Thyroid gland (tissue), 4 donors: ENCODE results near the gene SLC5A8. TPM values are rescaled to one million over a fixed set of nuclear protein-coding genes. Genes with fewer than 3 reads are reported as not detected.

Experiments used
- DNase-seq, 2 donors: peaks; one replicate each; pipeline ENCODE4 v3.0.0-alpha.2; 2019
- H3K27ac ChIP-seq, 3 donors: fragments of 200-600 bp; sonication (generic); 1 replicate in 2 of 3; 2 replicates in 1 of 3; pipeline ENCODE4 v1.5.1; 2016 to 2019; ENCODE audit warnings: mild to moderate bottlenecking in 1 of 3, moderate library complexity in 1 of 3
- H3K27me3 ChIP-seq: fragments of 200-600 bp; sonication (generic); one replicate; pipeline ENCODE4 v1.5.1; 2019
- H3K36me3 ChIP-seq, 2 donors: fragments of 200-600 bp; sonication (generic); one replicate each; pipeline ENCODE4 v1.5.1; 2016 to 2019
- H3K4me1 ChIP-seq, 2 donors: fragments of 200-600 bp; sonication (generic); one replicate each; pipeline ENCODE4 v1.5.1; 2017 to 2019
- H3K4me3 ChIP-seq, 3 donors: fragments of 200-600 bp; sonication (generic); replicated peaks in 1 of 3; 1 replicate in 2 of 3; 2 replicates in 1 of 3; pipeline ENCODE4 v1.5.1; 2016; ENCODE audit warnings: mild to moderate bottlenecking in 1 of 3
- H3K9me3 ChIP-seq: fragments of 200-600 bp; sonication (generic); one replicate; pipeline ENCODE4 v1.5.1; 2017
- CTCF ChIP-seq, 6 experiments: fragments of 200-600 bp in 3 of 6; fragments of 450-650 bp in 3 of 6; sonication (generic) in 3 of 6; IDR thresholded peaks; one replicate each; pipeline ENCODE4 v1.5.1; 2016 to 2019; ENCODE audit warnings: antibody characterized with exemption in 6 of 6, mild to moderate bottlenecking in 2 of 6, inconsistent platforms in 1 of 6, moderate library complexity in 1 of 6
- POLR2A ChIP-seq, 2 donors: fragments of 450-650 bp; IDR thresholded peaks; one replicate each; pipeline ENCODE4 v1.6.1; 2017; ENCODE audit warnings: antibody characterized with exemption in 2 of 2, mild to moderate bottlenecking in 2 of 2, moderate library complexity in 1 of 2
- WGBS, 2 donors: methylation state at CpG; one replicate each; pipeline ENCODE4 v1.1.5; 2017; 5-methylcytosine and 5-hydroxymethylcytosine counted together
- intact Hi-C: fragments of 100-400 bp; cut with DNase I; formaldehyde crosslinking; loops from one replicate; pipeline ENCODE4 v1.15.1; 2023
- total RNA-seq, 4 donors: library from RNA; depleted of rRNA; stranded (reverse); fragments of >200 nt; gene quantifications; one replicate each; pipeline ENCODE4 v1.2.3, GENCODE V29; 2016

The SLC5A8 gene
- total RNA-seq: 100 to 1,000 TPM in 1 of 4 donors, 10 to 100 TPM in 3; 51.3 to 114 (median 75.9) TPM

- DNase-seq: peak; percentile 91 to 92
- H3K9me3 ChIP-seq: no peaks in the 10 kb centered on the region
- intact Hi-C loops: no loop called here
- H3K36me3 ChIP-seq: no peaks in the 10 kb centered on the region
- H3K27ac ChIP-seq: peak within 1 kb of the TSS; percentile 60 to 96 (median 87)
- no peaks in the 10 kb centered on the region for H3K27me3 ChIP-seq
- TF ChIP-seq CTCF (IDR thresholded peaks at IDR 0.05) (no peak), POLR2A (IDR thresholded peaks at IDR 0.05) (peak; percentile 74 to 87)
- H3K4me3 ChIP-seq: peak within 1 kb of the TSS; percentile 14 to 53 (median 41)
- H3K4me1 ChIP-seq: peaks cover 9 to 21% of the 10 kb centered on the region in 2 donors
- 11 to 24% methylated on average over 13 to 29 of the region's 80 CpGs for WGBS, 2 donors
Measured at GRCh38 chr12:101209319-101210302, at the start of gene SLC5A8. Gene SLC5A8 (minus strand): TSS chr12:101210238. CDS start chr12:101209848, 390 bp downstream.

- intact Hi-C loops: loop anchor here (5.0 kb wide), 1 partner anchor 45 kb away; no protein-coding TSS in a partner anchor
- WGBS, 2 donors: 85 to 90% methylated on average over 4 of the region's 4 CpGs
- Histone ChIP-seq H3K4me1 (no peaks in the 10 kb centered on the region), H3K4me3 (no peak overlapping the region), H3K36me3 (no peaks in the 10 kb centered on the region), H3K27me3 (no peaks in the 10 kb centered on the region), H3K27ac (no peak overlapping the region), H3K9me3 (no peaks in the 10 kb centered on the region)
- DNase-seq: no peak
- no peak for TF ChIP-seq CTCF (IDR thresholded peaks at IDR 0.05)
- TF ChIP-seq POLR2A (IDR thresholded peaks at IDR 0.05): no peak
Measured at GRCh38 chr12:101257357-101257756, 47.3 kb upstream of the SLC5A8 start.

GRCh38 chr12:101256266-101256665 is 46.2 kb upstream of the SLC5A8 start:
- intact Hi-C loops: loop anchor here (5.0 kb wide), 1 partner anchor 46 kb away; no protein-coding TSS in a partner anchor
- Histone ChIP-seq H3K27me3 (no peaks in the 10 kb centered on the region), H3K4me3 (no peak overlapping the region), H3K27ac (no peak overlapping the region), H3K4me1 (no peaks in the 10 kb centered on the region), H3K9me3 (no peaks in the 10 kb centered on the region), H3K36me3 (no peaks in the 10 kb centered on the region)
- DNase-seq: no peak
- no peak for TF ChIP-seq POLR2A (IDR thresholded peaks at IDR 0.05)
- no peak for TF ChIP-seq CTCF (IDR thresholded peaks at IDR 0.05)
- 61 to 66% methylated on average over 4 of the region's 4 CpGs for WGBS, 2 donors

GRCh38 chr12:101243616-101244015 is 33.6 kb upstream of the SLC5A8 start:
- no peaks in the 10 kb centered on the region for H3K27me3 ChIP-seq
- DNase-seq: no peak
- WGBS, 2 donors: 86 to 95% methylated on average over 2 of the region's 2 CpGs

More at GRCh38 chr12:101243616-101244015, 33.6 kb upstream of the SLC5A8 start:
- intact Hi-C loops: no loop called here
- Histone ChIP-seq H3K9me3 (no peaks in the 10 kb centered on the region), H3K4me1 (no peaks in the 10 kb centered on the region), H3K36me3 (no peaks in the 10 kb centered on the region), H3K27ac (no peak overlapping the region), H3K4me3 (no peak overlapping the region)
- no peak for TF ChIP-seq CTCF (IDR thresholded peaks at IDR 0.05)
- TF ChIP-seq POLR2A (IDR thresholded peaks at IDR 0.05): no peak
